PC-9 (cell line): ENCODE measurements around the gene TXNRD1. TPM values are rescaled to one million over a fixed set of nuclear protein-coding genes. Genes with fewer than 3 reads are reported as not detected.

ENCODE experiments used
- BruUV-seq: library from RNA; stranded (reverse); fragments of 400-500 nt; replicated peaks from 2 replicates; lab custom pipeline; 2021; lab: Mats Ljungman, UMichigan
- CTCF ChIA-PET: fragments of 300-600 bp; sonication (Branson Sonifier 250); formaldehyde crosslinking; loops from one replicate; lab custom pipeline; 2022; ENCODE audit warnings: antibody characterized with exemption; lab: Charles Lee
- POLR2A ChIA-PET: fragments of 300-600 bp; sonication (Branson Sonifier 250); formaldehyde crosslinking; loops from one replicate; lab custom pipeline; 2022; ENCODE audit warnings: antibody characterized with exemption; ENCODE audit not compliant: unreplicated experiment; lab: Charles Lee
- DNase-seq, 2 experiments: peaks; one replicate each; pipeline versions ENCODE4 v3.0.0 to v3.0.0-alpha.2; 2015 to 2022; ENCODE audit warnings: mixed read lengths in 1 of 2
- H2AFZ ChIP-seq: fragments of 200-600 bp; sonication (generic); 2 replicates; pipeline ENCODE4 v1.8.1; 2017; ENCODE audit warnings: antibody characterized with exemption
- H3F3A ChIP-seq: fragments of 200-600 bp; sonication (generic); 2 replicates; pipeline ENCODE4 v1.8.1; 2017; ENCODE audit warnings: antibody characterized with exemption, mild to moderate bottlenecking, low read depth; ENCODE audit not compliant: insufficient read depth
- H3K27ac ChIP-seq: fragments of 200-600 bp; sonication (generic); 2 replicates; pipeline ENCODE4 v1.6.1; 2016; ENCODE audit warnings: mixed run types
- H3K27me3 ChIP-seq: fragments of 200-600 bp; sonication (generic); 2 replicates; pipeline ENCODE4 v1.6.1; 2016; ENCODE audit warnings: low read depth, mixed run types; ENCODE audit not compliant: insufficient read depth
- H3K36me3 ChIP-seq: fragments of 200-600 bp; sonication (generic); 2 replicates; pipeline ENCODE4 v1.6.1; 2016; ENCODE audit warnings: low read depth, mixed run types
- H3K4me1 ChIP-seq: fragments of 200-600 bp; sonication (generic); replicated peaks from 2 replicates; pipeline ENCODE4 v1.6.1; 2016; ENCODE audit warnings: mixed run types; ENCODE audit not compliant: insufficient read depth
- H3K4me2 ChIP-seq: fragments of 200-600 bp; sonication (generic); 2 replicates; pipeline ENCODE4 v1.6.1; 2017; ENCODE audit warnings: mixed run types
- H3K4me3 ChIP-seq: fragments of 200-600 bp; sonication (generic); 2 replicates; pipeline ENCODE4 v1.6.1; 2016; ENCODE audit warnings: mixed run types
- H3K79me2 ChIP-seq: fragments of 200-600 bp; sonication (generic); 2 replicates; pipeline ENCODE4 v1.6.1; 2017; ENCODE audit warnings: low read depth, mixed run types
- H3K9me2 ChIP-seq: fragments of 200-600 bp; sonication (generic); 2 replicates; pipeline ENCODE4 v1.8.1; 2017; ENCODE audit warnings: mild to moderate bottlenecking; ENCODE audit not compliant: insufficient read depth
- H3K9me3 ChIP-seq: fragments of 200-600 bp; sonication (generic); 2 replicates; pipeline ENCODE4 v1.8.1; 2016; ENCODE audit warnings: low read depth; ENCODE audit not compliant: insufficient read depth
- H4K20me1 ChIP-seq: fragments of 200-600 bp; sonication (generic); 2 replicates; pipeline ENCODE4 v1.8.1; 2017; ENCODE audit not compliant: insufficient read depth
- EZH2 ChIP-seq: fragments of 200-600 bp; sonication (generic); IDR thresholded peaks from 2 replicates; pipeline ENCODE4 v1.8.0; 2017; ENCODE audit warnings: antibody characterized with exemption, low read depth
- intact Hi-C: fragments of 100-400 bp; cut with micrococcal nuclease; formaldehyde crosslinking; loops from one replicate; pipeline ENCODE4 v1.10.0; 2022; ENCODE audit not compliant: unreplicated experiment
- total RNA-seq: library from RNA; stranded (reverse); gene quantifications from 2 replicates; pipeline ENCODE4 v1.2.3, GENCODE V29; 2021
- TF ChIP-seq, protein P1 (sequence below): fragments of 200-600 bp; sonication (generic); conservative IDR thresholded peaks from 2 replicates; pipeline ENCODE4 v1.6.1; 2017; ENCODE audit warnings: mixed run types, antibody characterized with exemption, mild to moderate bottlenecking, moderate library complexity

Gene TXNRD1
- total RNA-seq, 1 experiment from 2014 or later = 1,250 TPM

DNA sequence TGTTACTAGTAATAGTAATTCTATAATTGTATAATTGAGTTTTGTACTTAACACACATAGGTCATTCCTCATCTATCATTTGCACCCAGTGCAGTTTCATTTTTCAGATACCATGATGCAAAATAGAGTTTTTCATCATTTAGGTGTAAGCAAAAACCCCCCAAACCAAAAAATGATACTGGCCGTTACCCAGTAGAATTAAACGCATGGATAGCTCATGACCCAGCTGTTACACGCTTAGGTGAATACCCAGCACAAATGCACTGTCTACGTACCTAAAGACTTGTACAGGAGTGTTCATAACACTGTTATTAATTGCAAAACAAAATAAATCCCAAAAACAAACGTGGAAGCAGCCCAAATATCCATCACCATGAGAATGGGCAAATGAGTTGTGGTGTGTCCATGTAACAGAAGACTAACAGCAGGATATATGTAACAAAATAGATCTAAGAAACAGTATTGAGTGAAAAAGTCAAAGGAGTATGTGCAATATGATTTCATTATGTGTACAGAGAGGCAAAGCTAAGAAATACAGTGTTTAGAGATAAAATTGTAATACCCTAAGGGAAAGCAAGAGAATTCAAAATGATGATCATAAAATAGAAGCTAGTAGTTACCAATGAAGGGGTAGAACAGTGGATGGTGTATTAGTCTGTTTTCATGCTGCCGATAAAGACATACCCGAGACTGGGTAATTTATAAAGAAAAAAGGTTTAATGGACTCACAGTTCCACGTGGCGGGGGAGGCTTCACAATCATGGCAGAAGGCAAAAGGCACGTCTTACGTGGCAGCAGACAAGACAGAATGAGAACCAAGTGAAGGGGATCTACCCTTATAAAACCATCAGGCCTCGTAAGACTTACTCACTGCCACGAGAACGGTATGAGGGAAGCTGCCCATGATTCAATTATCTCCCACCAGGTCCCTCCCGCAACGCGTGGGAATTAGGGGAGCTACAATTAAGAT is 137.7 kb downstream of the TXNRD1 start:
- Histone ChIP-seq H2AFZ (no peak overlapping the region), H3K4me1 (peaks cover 45% of the 10 kb centered on the region), H3K4me2 (no peak overlapping the region), H3K36me3 (peaks cover 50% of the 10 kb centered on the region), H3K27ac (peak overlapping the region; percentile 60), H4K20me1 (peaks cover 74% of the 10 kb centered on the region), H3K4me3 (no peak overlapping the region), H3K27me3 (no peaks in the 10 kb centered on the region), H3K9me3 (no peaks in the 10 kb centered on the region), H3K79me2 (peaks cover 28% of the 10 kb centered on the region), H3F3A (peaks cover 100% of the 10 kb centered on the region), H3K9me2 (no peaks in the 10 kb centered on the region)
- intact Hi-C loops = loop anchor here (10.0 kb wide), 2 partner anchors 138 to 602 kb away; partner anchors contain the start of genes SLC41A2 and TXNRD1
- CTCF ChIA-PET = no interaction called here
- TSS peak; percentile 1 for BruUV-seq
- DNase-seq = peak in 1 of 2 experiments; percentile 50
- no peak for TF ChIP-seq EZH2
- TF ChIP-seq, protein P1, sequence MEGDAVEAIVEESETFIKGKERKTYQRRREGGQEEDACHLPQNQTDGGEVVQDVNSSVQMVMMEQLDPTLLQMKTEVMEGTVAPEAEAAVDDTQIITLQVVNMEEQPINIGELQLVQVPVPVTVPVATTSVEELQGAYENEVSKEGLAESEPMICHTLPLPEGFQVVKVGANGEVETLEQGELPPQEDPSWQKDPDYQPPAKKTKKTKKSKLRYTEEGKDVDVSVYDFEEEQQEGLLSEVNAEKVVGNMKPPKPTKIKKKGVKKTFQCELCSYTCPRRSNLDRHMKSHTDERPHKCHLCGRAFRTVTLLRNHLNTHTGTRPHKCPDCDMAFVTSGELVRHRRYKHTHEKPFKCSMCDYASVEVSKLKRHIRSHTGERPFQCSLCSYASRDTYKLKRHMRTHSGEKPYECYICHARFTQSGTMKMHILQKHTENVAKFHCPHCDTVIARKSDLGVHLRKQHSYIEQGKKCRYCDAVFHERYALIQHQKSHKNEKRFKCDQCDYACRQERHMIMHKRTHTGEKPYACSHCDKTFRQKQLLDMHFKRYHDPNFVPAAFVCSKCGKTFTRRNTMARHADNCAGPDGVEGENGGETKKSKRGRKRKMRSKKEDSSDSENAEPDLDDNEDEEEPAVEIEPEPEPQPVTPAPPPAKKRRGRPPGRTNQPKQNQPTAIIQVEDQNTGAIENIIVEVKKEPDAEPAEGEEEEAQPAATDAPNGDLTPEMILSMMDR = no peak
- POLR2A ChIA-PET = interaction anchor here (0.6 kb wide), 2 partner anchors 307 to 533 kb away, joined by 3 to 5 read pairs; no protein-coding TSS in a partner anchor

DNA sequence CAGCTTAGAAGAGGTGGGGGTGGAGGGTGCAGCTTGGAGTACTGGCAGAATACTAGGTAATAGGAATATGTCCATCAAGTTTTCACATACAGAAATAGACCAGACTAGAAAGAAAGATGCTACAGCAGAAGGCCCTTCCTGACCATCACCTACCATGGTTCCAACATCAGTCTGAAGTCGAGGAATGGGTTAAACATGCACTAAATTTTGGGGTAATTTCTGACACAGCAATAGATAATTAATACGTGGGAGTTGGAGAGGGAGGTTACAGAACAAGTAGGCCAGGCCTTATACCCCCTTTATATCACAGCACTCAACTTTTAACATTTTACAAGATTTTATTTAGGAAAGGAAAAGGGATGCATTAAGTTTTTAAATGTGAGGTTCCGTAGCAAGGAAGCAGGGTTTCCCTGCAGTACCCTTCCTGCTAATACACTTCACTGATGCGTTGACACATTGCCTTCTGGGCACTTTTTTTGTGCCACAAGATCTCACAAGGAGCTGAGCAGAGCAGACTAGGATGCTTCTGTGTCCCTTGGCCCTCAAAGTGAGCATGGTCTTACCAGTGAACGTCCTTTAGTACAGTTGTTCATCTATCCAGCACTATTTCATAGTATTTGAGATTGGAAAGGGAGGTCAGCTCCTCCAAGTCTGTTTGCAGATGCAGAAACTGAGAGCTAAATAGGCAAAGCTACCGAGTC is 138.7 kb downstream of the TXNRD1 start:
- no peaks in the 10 kb centered on the region for H3K27me3 ChIP-seq
- POLR2A ChIA-PET = interaction anchor here (0.6 to 0.7 kb wide), 2 partner anchors 306 to 510 kb away, joined by 3 to 16 read pairs; no protein-coding TSS in a partner anchor
- peaks cover 18% of the 10 kb centered on the region for H3K79me2 ChIP-seq
- H3K36me3 ChIP-seq = peaks cover 40% of the 10 kb centered on the region
- CTCF ChIA-PET = no interaction called here
- H3K9me3 ChIP-seq = no peaks in the 10 kb centered on the region
- peaks cover 64% of the 10 kb centered on the region for H4K20me1 ChIP-seq
- BruUV-seq = no TSS peak
- H3K27ac ChIP-seq = peak overlapping the region; percentile 54
- TF ChIP-seq, protein P1 = no peak; the same call in 1 of the 2 replicates
- TF ChIP-seq EZH2 = no peak
- no peak overlapping the region for H2AFZ ChIP-seq
- intact Hi-C loops = loop anchor here (10.0 kb wide), 2 partner anchors 140 to 600 kb away; partner anchors contain the start of genes SLC41A2 and TXNRD1
- peak in 1 of 2 experiments; percentile 46 for DNase-seq
- H3K4me1 ChIP-seq = peaks cover 35% of the 10 kb centered on the region
- no peaks in the 10 kb centered on the region for H3K9me2 ChIP-seq
- peaks cover 100% of the 10 kb centered on the region for H3F3A ChIP-seq
- no peak overlapping the region for H3K4me2 ChIP-seq
- H3K4me3 ChIP-seq = no peak overlapping the region
